Osteocyte (in vitro differentiated cells): Measurements from ENCODE around the gene TRMT10A. TPM values are rescaled to one million over a fixed set of nuclear protein-coding genes. Genes with fewer than 3 reads are reported as not detected.
"Not testable (repeated sequence)": the region's sequence is repeated elsewhere in the genome, so short reads cannot be mapped to it uniquely, and the experiment has no call there.

ENCODE experiments used
- DNase-seq: peaks from one replicate; pipeline ENCODE4 v3.0.0; 2021; ENCODE audit warnings: mixed read lengths; ENCODE audit not compliant: unreplicated experiment; ENCODE audit errors: extremely low spot score
- H3K27ac Mint-ChIP-seq: one replicate; pipeline ENCODE4 v1.8.0; 2021; ENCODE audit warnings: mild to moderate bottlenecking, mixed read lengths; ENCODE audit not compliant: unreplicated experiment
- H3K27me3 Mint-ChIP-seq: one replicate; pipeline ENCODE4 v1.8.0; 2021; ENCODE audit warnings: mixed read lengths; ENCODE audit not compliant: unreplicated experiment
- H3K36me3 Mint-ChIP-seq: one replicate; pipeline ENCODE4 v1.8.0; 2021; ENCODE audit warnings: mixed read lengths; ENCODE audit not compliant: unreplicated experiment
- H3K4me1 Mint-ChIP-seq: one replicate; pipeline ENCODE4 v1.8.0; 2021; ENCODE audit warnings: mixed read lengths; ENCODE audit not compliant: unreplicated experiment
- H3K4me3 Mint-ChIP-seq: one replicate; pipeline ENCODE4 v1.8.0; 2021; ENCODE audit warnings: mild to moderate bottlenecking, moderate library complexity, mixed read lengths; ENCODE audit not compliant: unreplicated experiment
- H3K9me3 Mint-ChIP-seq: one replicate; pipeline ENCODE4 v1.8.0; 2021; ENCODE audit warnings: mixed read lengths; ENCODE audit not compliant: unreplicated experiment
- CTCF ChIP-seq: fragments of 200-600 bp; sonication (generic); IDR thresholded peaks from 2 replicates; pipeline ENCODE4 v1.5.0; 2021; ENCODE audit warnings: antibody characterized with exemption, mild to moderate bottlenecking, moderate library complexity
- total RNA-seq: library from RNA; stranded (reverse); gene quantifications from 2 replicates; pipeline ENCODE4 v1.2.1, GENCODE V29; 2021

Gene TRMT10A
- total RNA-seq, 1 donor from 2014 or later, result 6.3 TPM

- no peaks in the 10 kb centered on the region for H3K36me3 Mint-ChIP-seq
- H3K27ac Mint-ChIP-seq, result peak overlapping the region; percentile 2
- no peak for DNase-seq
- no peak overlapping the region for H3K4me3 Mint-ChIP-seq
- H3K4me1 Mint-ChIP-seq, result peaks cover 35% of the 10 kb centered on the region
- TF ChIP-seq CTCF, result no peak
- H3K27me3 Mint-ChIP-seq, result peaks cover 14% of the 10 kb centered on the region
- H3K9me3 Mint-ChIP-seq, result no peaks in the 10 kb centered on the region
Observed at GRCh38 chr4:99536271-99536670, 27.6 kb downstream of the TRMT10A start.

- Mint-ChIP-seq H3K27me3 (peaks cover 26% of the 10 kb centered on the region), H3K4me1 (peaks cover 22% of the 10 kb centered on the region)
- not testable (repeated sequence) for H3K27ac Mint-ChIP-seq, H3K9me3 Mint-ChIP-seq, H3K36me3 Mint-ChIP-seq, H3K4me3 Mint-ChIP-seq, DNase-seq
Observed at GRCh38 chr4:99534699-99535098, 29.1 kb downstream of the TRMT10A start.

GRCh38 chr4:99529956-99530355 is 33.9 kb downstream of the TRMT10A start:
- TF ChIP-seq CTCF, result no peak
- Mint-ChIP-seq H3K36me3 (no peaks in the 10 kb centered on the region), H3K27me3 (peaks cover 62% of the 10 kb centered on the region), H3K27ac (no peak overlapping the region), H3K4me1 (peaks cover under 1% of the 10 kb centered on the region), H3K4me3 (no peak overlapping the region), H3K9me3 (no peaks in the 10 kb centered on the region)
- DNase-seq, result no peak

GRCh38 chr4:99529228-99529627 is 34.6 kb downstream of the TRMT10A start:
- Mint-ChIP-seq H3K36me3 (no peaks in the 10 kb centered on the region), H3K27ac (no peak overlapping the region), H3K9me3 (no peaks in the 10 kb centered on the region), H3K4me1 (no peaks in the 10 kb centered on the region), H3K27me3 (peaks cover 68% of the 10 kb centered on the region), H3K4me3 (no peak overlapping the region)
- DNase-seq, result no peak
- no peak for TF ChIP-seq CTCF

GRCh38 chr4:99518601-99519295 is 45.1 kb downstream of the TRMT10A start:
- no peaks in the 10 kb centered on the region for H3K9me3 Mint-ChIP-seq
- no peak overlapping the region for H3K27ac Mint-ChIP-seq
- H3K36me3 Mint-ChIP-seq, result no peaks in the 10 kb centered on the region
- H3K27me3 Mint-ChIP-seq, result peaks cover 35% of the 10 kb centered on the region
- no peak for DNase-seq
- no peaks in the 10 kb centered on the region for H3K4me1 Mint-ChIP-seq
- TF ChIP-seq CTCF, result no peak
- H3K4me3 Mint-ChIP-seq, result no peak overlapping the region
